GM21367 (cell line): ENCODE data around the gene NKAIN4.

Source experiments
- ATAC-seq: cut with Tn5 transposase; IDR thresholded peaks from one replicate; pipeline ENCODE4 v1.9.1; 2021; ENCODE audit not compliant: unreplicated experiment

The NKAIN4 gene

GRCh38 chr20:63288581-63289251 lies 34.5 kb upstream of the NKAIN4 start:
- no peak for ATAC-seq

- no peak for ATAC-seq
Observed at GRCh38 chr20:63287697-63288580, 33.7 kb upstream of the NKAIN4 start.

- ATAC-seq, result no peak
Observed at GRCh38 chr20:63286781-63287696, 32.8 kb upstream of the NKAIN4 start.

- no peak for ATAC-seq
Observed at GRCh38 chr20:63285636-63286615, 31.7 kb upstream of the NKAIN4 start.

GRCh38 chr20:63284981-63285524 lies 30.8 kb upstream of the NKAIN4 start:
- no peak for ATAC-seq

- no peak for ATAC-seq
Observed at GRCh38 chr20:63284544-63284949, 30.3 kb upstream of the NKAIN4 start.

- ATAC-seq, result no peak
Observed at GRCh38 chr20:63284083-63284440, 29.8 kb upstream of the NKAIN4 start.

GRCh38 chr20:63283397-63284082 lies 29.3 kb upstream of the NKAIN4 start:
- no peak for ATAC-seq

- ATAC-seq, result no peak
Observed at GRCh38 chr20:63282946-63283345, 28.7 kb upstream of the NKAIN4 start.

GRCh38 chr20:63281742-63282665 lies 27.7 kb upstream of the NKAIN4 start:
- no peak for ATAC-seq

- ATAC-seq, result no peak
Observed at GRCh38 chr20:63280929-63281545, 26.8 kb upstream of the NKAIN4 start.

GRCh38 chr20:63280371-63280770 lies 26.1 kb upstream of the NKAIN4 start:
- no peak for ATAC-seq

GRCh38 chr20:63279931-63280330 lies 25.7 kb upstream of the NKAIN4 start:
- no peak for ATAC-seq

- ATAC-seq, result no peak
Observed at GRCh38 chr20:63278661-63279060, 24.4 kb upstream of the NKAIN4 start.

GRCh38 chr20:63277466-63278272 lies 23.4 kb upstream of the NKAIN4 start:
- no peak for ATAC-seq

- ATAC-seq, result no peak
Observed at GRCh38 chr20:63276956-63277355, 22.7 kb upstream of the NKAIN4 start.

- no peak for ATAC-seq
Observed at GRCh38 chr20:63275825-63276224, 21.6 kb upstream of the NKAIN4 start.
